Fibroblast of villous mesenchyme (primary cell): ENCODE results near the gene RO60. TPM values are rescaled to one million over a fixed set of nuclear protein-coding genes. Genes with fewer than 3 reads are reported as not detected.

Source experiments
- DNase-seq: peaks from one replicate; pipeline ENCODE4 v3.0.0-alpha.2; 2010; ENCODE audit warnings: low read depth
- H3K4me3 ChIP-seq: 2 replicates; pipeline ENCODE4 v1.5.1; 2011; ENCODE audit warnings: low read depth, mild to moderate bottlenecking, low read length
- CTCF ChIP-seq: IDR thresholded peaks from 2 replicates; pipeline ENCODE4 v1.5.1; 2012; ENCODE audit warnings: low read depth, mild to moderate bottlenecking, low read length; ENCODE audit not compliant: insufficient read depth
- total RNA-seq: library from RNA; depleted of rRNA; stranded (reverse); fragments of >200 nt; gene quantifications from 2 replicates; pipeline ENCODE4 v1.2.3, GENCODE V29; 2012

The RO60 gene
- total RNA-seq, 1 donor, result 226 TPM

GRCh38 chr1:193070942-193071341 lies 11.5 kb downstream of the RO60 start:
- no peak for TF ChIP-seq CTCF
- no peak for DNase-seq
- no peak overlapping the region for H3K4me3 ChIP-seq

DNA sequence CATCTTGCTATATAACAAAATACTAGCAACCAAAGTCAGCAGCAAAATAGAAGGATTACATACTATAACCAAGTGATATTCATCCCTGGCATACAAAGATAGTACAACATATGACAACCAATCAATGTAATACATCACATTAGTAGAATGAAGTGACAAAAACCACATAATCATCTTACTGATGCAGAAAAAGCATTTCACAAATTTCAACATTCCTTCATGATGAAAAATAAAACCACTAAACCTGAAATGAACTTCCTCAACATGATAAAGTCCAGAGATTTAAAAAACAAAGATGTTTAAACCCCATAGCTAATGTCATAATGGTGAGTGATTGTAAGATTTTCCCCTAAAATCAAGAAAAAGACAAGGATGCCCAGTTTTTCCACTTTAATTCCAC lies 18.6 kb downstream of the RO60 start:
- no peak for TF ChIP-seq CTCF
- DNase-seq, result no peak
- H3K4me3 ChIP-seq, result no peak overlapping the region

- no peak for DNase-seq
- no peak overlapping the region for H3K4me3 ChIP-seq
- no peak for TF ChIP-seq CTCF
Observed at GRCh38 chr1:193079187-193079586, 19.8 kb downstream of the RO60 start.

GRCh38 chr1:193083365-193084088 lies 24.1 kb downstream of the RO60 start:
- no peak overlapping the region for H3K4me3 ChIP-seq
- no peak for DNase-seq
- TF ChIP-seq CTCF, result no peak

DNA sequence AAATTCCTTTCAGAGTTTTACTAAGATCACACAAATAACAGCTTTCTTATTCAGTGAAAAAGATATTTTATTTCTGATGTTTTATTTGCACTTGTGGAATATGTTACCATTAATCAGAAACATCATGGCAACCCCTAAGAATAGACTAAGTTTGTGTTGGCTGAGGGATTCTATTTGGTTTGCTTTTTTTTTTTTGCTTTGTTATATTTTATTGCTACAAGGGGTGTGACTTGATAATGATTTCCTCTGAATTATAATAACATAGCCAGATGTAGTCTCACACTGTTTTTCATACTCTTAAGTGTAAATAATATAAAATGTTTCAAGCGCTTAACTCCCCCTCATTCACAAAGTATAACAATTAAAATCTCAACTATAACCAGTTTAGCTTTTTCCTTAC lies 25.9 kb downstream of the RO60 start:
- peak; percentile 16 for DNase-seq
- no peak for TF ChIP-seq CTCF
- H3K4me3 ChIP-seq, result no peak overlapping the region

DNA sequence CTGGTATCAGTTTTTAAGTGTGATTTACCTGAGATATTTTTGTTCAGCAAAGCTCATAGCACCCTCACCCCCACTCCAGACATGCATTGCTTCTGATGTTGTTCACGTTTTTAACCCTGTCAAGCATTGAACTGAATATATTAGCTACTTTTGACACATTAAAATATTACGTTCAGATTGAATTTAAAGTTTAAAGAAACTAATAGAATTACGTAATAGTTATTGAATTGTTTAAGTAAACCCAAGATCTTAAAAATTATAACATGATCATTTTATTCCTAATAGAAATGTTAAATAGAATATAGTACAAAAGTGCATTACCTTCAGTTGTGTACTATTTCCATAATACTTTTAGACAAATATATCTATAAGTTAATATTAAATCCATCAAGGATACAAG lies 26.9 kb downstream of the RO60 start:
- DNase-seq, result no peak
- TF ChIP-seq CTCF, result no peak
- no peak overlapping the region for H3K4me3 ChIP-seq

DNA sequence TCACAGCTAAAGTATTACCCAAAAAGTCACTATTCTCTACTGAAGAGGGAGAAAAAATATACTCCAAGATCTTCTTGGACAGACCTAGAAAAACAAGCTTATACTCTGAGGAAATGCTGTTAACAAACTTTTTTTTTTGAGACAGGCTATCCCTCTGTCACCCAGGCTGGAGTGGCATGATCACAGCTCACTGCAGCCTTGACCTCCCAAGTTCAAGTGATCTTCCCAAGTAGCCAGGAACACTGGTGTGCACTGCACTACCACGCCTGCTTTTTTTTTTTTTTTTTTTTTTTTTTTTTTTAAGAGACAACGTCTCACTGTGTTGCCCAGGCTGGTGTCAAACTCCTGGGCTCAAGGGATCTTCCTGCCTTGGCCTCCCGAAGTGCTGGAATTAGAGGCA lies 28.5 kb downstream of the RO60 start:
- TF ChIP-seq CTCF, result no peak
- DNase-seq, result no peak
- no peak overlapping the region for H3K4me3 ChIP-seq
